SH-SY5Y (cell line): Measurements from ENCODE around the gene DDC.

ENCODE experiments used
- GATA2 ChIP-seq: IDR thresholded peaks from 2 replicates; pipeline ENCODE4 v1.6.1; 2011; ENCODE audit warnings: mild to moderate bottlenecking, low read depth, low read length
- GATA3 ChIP-seq: IDR thresholded peaks from 2 replicates; pipeline ENCODE4 v1.6.1; 2011; ENCODE audit warnings: low read depth, mild to moderate bottlenecking, low read length, moderate library complexity

DDC gene

DNA sequence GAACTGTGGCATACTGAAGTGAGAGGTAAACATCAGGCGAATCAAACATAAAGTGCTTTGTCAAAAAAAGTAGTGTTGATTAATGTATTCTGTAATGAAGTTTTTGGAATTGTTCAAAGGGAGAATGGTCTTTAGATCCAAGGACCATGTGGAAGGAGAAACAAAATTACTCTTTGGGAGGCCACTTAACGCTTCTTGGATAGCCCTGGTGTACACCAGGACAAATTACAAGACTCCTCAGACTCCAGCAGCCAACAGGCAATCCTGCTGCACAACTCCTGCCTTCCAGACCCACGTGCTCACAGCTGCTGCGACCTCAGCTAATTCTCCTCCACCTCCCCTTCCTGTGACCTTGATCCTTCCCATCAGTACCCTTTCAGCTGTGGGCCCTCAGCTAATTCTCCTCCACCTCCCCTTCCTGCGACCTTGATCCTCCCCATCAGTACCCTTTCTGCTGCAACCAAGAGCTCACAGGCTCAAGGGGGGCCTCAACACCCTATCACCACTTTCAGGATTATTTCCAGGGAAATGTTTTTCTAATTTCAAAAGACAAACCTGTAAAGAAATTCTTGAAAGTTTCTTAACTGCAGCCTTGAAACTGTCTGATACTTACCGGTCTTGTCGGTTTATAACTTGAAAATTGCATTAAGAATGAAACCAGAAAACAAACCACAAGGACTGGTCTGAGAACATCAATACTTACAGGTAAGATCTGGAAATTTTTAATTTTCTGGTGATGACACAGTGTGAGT is 29.7 kb upstream of the DDC start:
- TF ChIP-seq GATA2 (no peak), GATA3 (no peak)

GRCh38 chr7:50594136-50594535 is 28.9 kb upstream of the DDC start:
- TF ChIP-seq GATA2 = no peak

DNA sequence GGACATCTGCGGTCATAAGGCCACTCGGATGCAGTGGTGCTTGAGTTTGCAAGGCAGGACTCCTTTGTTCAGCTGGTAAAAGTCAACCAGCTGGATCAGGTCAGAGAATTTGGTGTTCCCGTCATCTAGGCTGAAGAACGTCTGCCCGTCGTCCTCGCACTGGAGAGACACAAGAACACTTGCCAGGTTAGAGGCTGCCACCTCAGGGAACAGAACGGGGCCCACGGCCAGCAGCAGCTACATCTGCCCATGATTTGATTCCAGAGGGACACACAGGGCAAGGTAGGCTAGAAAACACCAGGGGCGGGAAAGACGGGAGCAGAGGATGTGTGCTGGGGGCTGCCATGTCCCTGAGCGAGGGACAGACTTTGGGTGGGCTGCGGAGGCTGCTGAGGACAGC is 27.7 kb upstream of the DDC start:
- TF ChIP-seq GATA3 (no peak), GATA2 (no peak)

GRCh38 chr7:50591480-50592438 is 26.6 kb upstream of the DDC start:
- no peak for TF ChIP-seq GATA3
- no peak for TF ChIP-seq GATA2

DNA sequence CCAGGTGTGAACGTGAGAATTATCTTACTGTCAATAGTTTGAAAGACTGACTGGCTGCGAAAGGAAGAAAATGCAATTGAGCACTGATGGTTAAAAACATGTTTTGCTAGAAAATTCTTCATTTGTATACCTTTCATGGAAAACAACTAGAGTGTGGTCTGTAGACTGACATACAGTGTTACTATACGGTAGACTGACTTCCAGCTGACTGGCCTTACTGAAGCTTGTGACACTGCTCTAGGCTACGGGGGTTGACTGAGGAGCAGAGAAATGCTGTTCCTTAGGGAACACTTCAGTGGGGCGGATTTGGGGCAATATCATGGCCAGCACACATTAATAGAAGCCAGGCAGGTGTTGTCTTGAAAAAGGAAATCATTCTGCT is 25.9 kb upstream of the DDC start:
- no peak for TF ChIP-seq GATA2

GRCh38 chr7:50590535-50590934 is 25.3 kb upstream of the DDC start:
- TF ChIP-seq GATA3 = no peak
- TF ChIP-seq GATA2 = no peak

GRCh38 chr7:50589364-50589763 is 24.2 kb upstream of the DDC start:
- TF ChIP-seq GATA2 = no peak
- TF ChIP-seq GATA3 = no peak

- TF ChIP-seq GATA2 (no peak), GATA3 (no peak)
Measured at GRCh38 chr7:50588937-50589336, 23.7 kb upstream of the DDC start.

DNA sequence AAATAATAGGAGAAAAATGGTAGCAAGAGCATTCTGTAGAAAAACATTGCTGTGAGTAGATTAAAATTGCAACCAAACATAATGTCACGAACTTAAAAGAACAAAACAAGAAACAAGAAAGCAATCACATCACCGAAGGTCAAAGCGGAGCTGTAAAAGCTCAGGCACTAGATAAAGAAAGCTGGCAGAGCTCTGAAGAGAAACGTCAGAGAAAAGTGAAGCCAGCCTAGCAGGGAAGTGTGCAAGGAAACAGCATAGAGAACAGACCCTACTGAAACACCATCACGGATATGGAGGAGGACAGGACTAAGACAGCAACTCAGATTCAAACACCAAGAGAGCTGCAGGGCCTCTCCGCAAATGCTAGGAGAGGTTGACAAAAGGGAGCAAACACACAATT is 22.5 kb upstream of the DDC start:
- no peak for TF ChIP-seq GATA3
- TF ChIP-seq GATA2 = no peak

GRCh38 chr7:50584793-50585408 is 19.7 kb upstream of the DDC start:
- no peak for TF ChIP-seq GATA3
- no peak for TF ChIP-seq GATA2

DNA sequence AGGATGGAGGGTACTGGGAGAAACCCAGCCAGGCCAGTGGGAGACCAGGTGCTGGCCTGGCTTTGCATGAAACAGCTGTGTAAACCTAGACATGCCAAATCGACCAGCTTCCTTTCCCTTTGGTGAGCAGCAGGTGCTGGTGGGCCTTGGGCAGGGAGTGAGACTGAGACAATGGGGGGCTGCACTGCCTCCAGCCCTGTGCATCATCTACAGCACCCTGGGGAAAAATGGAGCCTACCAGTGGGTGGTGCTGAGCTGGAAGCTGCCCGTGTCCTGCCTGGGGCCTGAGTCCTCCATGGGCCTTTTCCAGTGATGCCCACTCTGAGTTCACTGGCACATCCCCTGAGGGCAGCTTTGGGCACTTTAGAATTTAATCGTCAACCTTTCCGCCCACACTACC is 19.2 kb upstream of the DDC start:
- no peak for TF ChIP-seq GATA2
- TF ChIP-seq GATA3 = no peak

- TF ChIP-seq GATA2 = no peak
- TF ChIP-seq GATA3 = no peak
Measured at GRCh38 chr7:50580057-50580456, 14.9 kb upstream of the DDC start.

DNA sequence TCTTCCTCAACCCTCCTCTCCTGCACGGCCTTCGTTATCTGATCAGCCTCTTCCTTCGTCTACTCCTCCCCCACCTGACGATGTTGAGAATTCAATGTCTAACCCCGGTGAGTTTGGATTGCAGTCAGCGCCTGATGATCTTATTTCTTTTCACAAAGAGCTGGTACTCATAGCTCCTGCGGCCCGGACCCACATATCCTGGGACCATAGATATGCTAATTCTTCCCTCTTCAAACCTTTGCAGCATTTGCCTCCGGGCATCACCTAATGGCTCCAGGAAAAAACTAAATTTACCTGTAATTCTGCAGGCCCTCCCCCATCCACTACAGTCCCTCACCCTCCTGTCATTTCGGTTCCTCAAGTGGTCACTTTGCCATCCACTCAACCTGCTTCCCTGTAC is 12.4 kb upstream of the DDC start:
- TF ChIP-seq GATA2 = no peak
- TF ChIP-seq GATA3 = no peak

GRCh38 chr7:50567715-50568261 is 2.6 kb upstream of the DDC start:
- TF ChIP-seq GATA3 = no peak
- TF ChIP-seq GATA2 = no peak
